Measurements from ENCODE around the gene CDC42BPB. TPM values are rescaled to one million over a fixed set of nuclear protein-coding genes. Genes with fewer than 3 reads are reported as not detected.

CDC42BPB gene
- total RNA-seq, 1 donor from 2014 or later, result 116 TPM

GRCh38 chr14:102941419-102942011, 115.8 kb downstream of the CDC42BPB start:
- TF ChIP-seq EZH2 (IDR thresholded peaks at IDR 0.05; ENCODE audit: insufficient read depth, low read length) (no peak), CTCF (IDR thresholded peaks at IDR 0.05; ENCODE audit: insufficient read depth, low read depth, low read length) (no peak)
- Mint-ChIP-seq H3K27ac (ENCODE audit: unreplicated experiment) (no peak overlapping the region), H3K9me3 (ENCODE audit: unreplicated experiment) (no peaks in the 10 kb centered on the region), H3K4me1 (ENCODE audit: low read depth, unreplicated experiment) (peaks cover 15% of the 10 kb centered on the region), H3K27me3 (ENCODE audit: low read depth, unreplicated experiment) (no peaks in the 10 kb centered on the region), H3K4me3 (ENCODE audit: unreplicated experiment) (peak overlapping the region; percentile 22), H3K36me3 (ENCODE audit: low read depth, unreplicated experiment) (peaks cover 38% of the 10 kb centered on the region)
- H3K4me1 ChIP-seq (ENCODE audit: insufficient read depth, low read length), result peaks cover 8% of the 10 kb centered on the region
- H3K36me3 ChIP-seq (ENCODE audit: insufficient read depth, low read length), result peaks cover 43% of the 10 kb centered on the region
- no peak for DNase-seq (ENCODE audit: low read depth)
- no peaks in the 10 kb centered on the region for H3K79me2 ChIP-seq (ENCODE audit: insufficient read depth, low read length)
- no peak overlapping the region for H3K4me2 ChIP-seq (ENCODE audit: low read length)
- no peaks in the 10 kb centered on the region for H3K27me3 ChIP-seq (ENCODE audit: insufficient read depth, low read length)
- peaks cover 28% of the 10 kb centered on the region for H4K20me1 ChIP-seq (ENCODE audit: insufficient read depth, low read length)
- H3K27ac ChIP-seq (ENCODE audit: low read depth, low read length), result no peak overlapping the region
- no peak overlapping the region for H3K9ac ChIP-seq (ENCODE audit: low read length)
- no peak overlapping the region for H2AFZ ChIP-seq (ENCODE audit: low read depth, low read length)
- H3K4me3 ChIP-seq (ENCODE audit: insufficient read depth, low read depth, low read length), result no peak overlapping the region
- H3K9me3 ChIP-seq (ENCODE audit: insufficient read depth, low read depth, low read length), result no peaks in the 10 kb centered on the region
- FAIRE-seq, result no peak

GRCh38 chr14:102940729-102941362, 116.5 kb downstream of the CDC42BPB start:
- TF ChIP-seq EZH2 (IDR thresholded peaks at IDR 0.05; ENCODE audit: insufficient read depth, low read length) (no peak), CTCF (IDR thresholded peaks at IDR 0.05; ENCODE audit: insufficient read depth, low read depth, low read length) (no peak)
- Mint-ChIP-seq H3K9me3 (ENCODE audit: unreplicated experiment) (no peaks in the 10 kb centered on the region), H3K36me3 (ENCODE audit: low read depth, unreplicated experiment) (peaks cover 38% of the 10 kb centered on the region), H3K4me1 (ENCODE audit: low read depth, unreplicated experiment) (peaks cover 15% of the 10 kb centered on the region), H3K27ac (ENCODE audit: unreplicated experiment) (no peak overlapping the region), H3K4me3 (ENCODE audit: unreplicated experiment) (no peak overlapping the region), H3K27me3 (ENCODE audit: low read depth, unreplicated experiment) (no peaks in the 10 kb centered on the region)
- DNase-seq (ENCODE audit: low read depth) (no peak), FAIRE-seq (no peak)
- Histone ChIP-seq H3K4me1 (ENCODE audit: insufficient read depth, low read length) (peaks cover 8% of the 10 kb centered on the region), H3K36me3 (ENCODE audit: insufficient read depth, low read length) (peaks cover 39% of the 10 kb centered on the region), H3K9me3 (ENCODE audit: insufficient read depth, low read depth, low read length) (no peaks in the 10 kb centered on the region), H4K20me1 (ENCODE audit: insufficient read depth, low read length) (peaks cover 31% of the 10 kb centered on the region), H3K4me2 (ENCODE audit: low read length) (no peak overlapping the region), H3K27me3 (ENCODE audit: insufficient read depth, low read length) (no peaks in the 10 kb centered on the region), H3K79me2 (ENCODE audit: insufficient read depth, low read length) (no peaks in the 10 kb centered on the region), H3K4me3 (ENCODE audit: insufficient read depth, low read depth, low read length) (no peak overlapping the region), H3K27ac (ENCODE audit: low read depth, low read length) (no peak overlapping the region), H2AFZ (ENCODE audit: low read depth, low read length) (no peak overlapping the region), H3K9ac (ENCODE audit: low read length) (no peak overlapping the region)
